ENCODE measurements around the gene KCNIP2.

The KCNIP2 gene

DNA sequence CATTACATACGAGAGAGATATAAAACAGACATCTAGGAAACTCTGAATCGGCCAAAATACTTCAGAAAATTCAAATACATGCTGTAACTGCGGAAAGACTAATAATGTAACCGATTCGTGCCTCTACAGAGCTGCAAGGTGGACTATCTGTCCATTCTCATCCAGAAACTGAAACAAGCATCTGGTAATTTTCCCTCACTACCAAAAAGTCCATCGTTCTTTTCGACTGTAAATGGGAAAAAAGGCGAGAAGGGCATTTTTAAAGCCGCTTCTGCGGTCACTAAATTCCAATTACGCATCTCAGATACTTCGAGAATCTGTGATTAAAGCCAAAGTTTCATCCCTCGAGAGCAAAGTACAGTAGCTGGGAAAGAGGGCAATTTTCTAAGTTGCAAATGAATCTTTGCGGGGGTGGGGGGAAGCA lies 26.7 kb downstream of the KCNIP2 start:
- TF ChIP-seq, protein P1, sequence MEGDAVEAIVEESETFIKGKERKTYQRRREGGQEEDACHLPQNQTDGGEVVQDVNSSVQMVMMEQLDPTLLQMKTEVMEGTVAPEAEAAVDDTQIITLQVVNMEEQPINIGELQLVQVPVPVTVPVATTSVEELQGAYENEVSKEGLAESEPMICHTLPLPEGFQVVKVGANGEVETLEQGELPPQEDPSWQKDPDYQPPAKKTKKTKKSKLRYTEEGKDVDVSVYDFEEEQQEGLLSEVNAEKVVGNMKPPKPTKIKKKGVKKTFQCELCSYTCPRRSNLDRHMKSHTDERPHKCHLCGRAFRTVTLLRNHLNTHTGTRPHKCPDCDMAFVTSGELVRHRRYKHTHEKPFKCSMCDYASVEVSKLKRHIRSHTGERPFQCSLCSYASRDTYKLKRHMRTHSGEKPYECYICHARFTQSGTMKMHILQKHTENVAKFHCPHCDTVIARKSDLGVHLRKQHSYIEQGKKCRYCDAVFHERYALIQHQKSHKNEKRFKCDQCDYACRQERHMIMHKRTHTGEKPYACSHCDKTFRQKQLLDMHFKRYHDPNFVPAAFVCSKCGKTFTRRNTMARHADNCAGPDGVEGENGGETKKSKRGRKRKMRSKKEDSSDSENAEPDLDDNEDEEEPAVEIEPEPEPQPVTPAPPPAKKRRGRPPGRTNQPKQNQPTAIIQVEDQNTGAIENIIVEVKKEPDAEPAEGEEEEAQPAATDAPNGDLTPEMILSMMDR (IDR thresholded peaks at IDR 0.05; ENCODE audit: borderline replicate concordance, insufficient read depth, low read depth, low read length) = no peak
- H3K4me3 ChIP-seq (ENCODE audit: low read depth, low read length) = peak overlapping the region; percentile 96

DNA sequence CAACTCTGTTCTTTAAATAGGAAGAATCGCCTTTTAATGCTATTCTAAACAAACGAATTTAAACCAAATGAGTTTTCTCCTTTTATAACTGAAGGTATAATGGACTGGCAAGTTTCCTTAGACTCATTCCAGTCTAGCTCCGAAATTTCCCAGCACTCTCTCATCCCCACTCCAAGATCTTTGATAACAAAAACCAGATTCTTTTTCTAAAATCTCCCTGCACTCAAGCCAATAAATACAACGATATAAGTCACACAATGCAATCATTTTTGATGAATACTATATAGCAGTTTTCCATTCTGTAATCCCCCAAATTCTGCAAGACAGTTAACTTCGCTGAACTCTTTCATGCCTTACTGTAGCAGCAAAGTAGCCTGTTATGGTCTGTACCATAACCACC lies 27.2 kb downstream of the KCNIP2 start:
- TF ChIP-seq, protein P1 (IDR thresholded peaks at IDR 0.05; ENCODE audit: borderline replicate concordance, insufficient read depth, low read depth, low read length) = no peak
- H3K4me3 ChIP-seq (ENCODE audit: low read depth, low read length) = peak overlapping the region; percentile 96

- H3K4me3 ChIP-seq (ENCODE audit: low read depth, low read length) = peak overlapping the region; percentile 96
Observed at GRCh38 chr10:101814466-101815071, 29.0 kb downstream of the KCNIP2 start.

GRCh38 chr10:101812606-101813005 lies 31.0 kb downstream of the KCNIP2 start:
- TF ChIP-seq, protein P1 (IDR thresholded peaks at IDR 0.05; ENCODE audit: borderline replicate concordance, insufficient read depth, low read depth, low read length) = no peak
- H3K4me3 ChIP-seq (ENCODE audit: low read depth, low read length) = no peak overlapping the region

More at GRCh38 chr10:101814466-101815071, 29.0 kb downstream of the KCNIP2 start:
- TF ChIP-seq, protein P1 (IDR thresholded peaks at IDR 0.05; ENCODE audit: borderline replicate concordance, insufficient read depth, low read depth, low read length) = no peak

DNA sequence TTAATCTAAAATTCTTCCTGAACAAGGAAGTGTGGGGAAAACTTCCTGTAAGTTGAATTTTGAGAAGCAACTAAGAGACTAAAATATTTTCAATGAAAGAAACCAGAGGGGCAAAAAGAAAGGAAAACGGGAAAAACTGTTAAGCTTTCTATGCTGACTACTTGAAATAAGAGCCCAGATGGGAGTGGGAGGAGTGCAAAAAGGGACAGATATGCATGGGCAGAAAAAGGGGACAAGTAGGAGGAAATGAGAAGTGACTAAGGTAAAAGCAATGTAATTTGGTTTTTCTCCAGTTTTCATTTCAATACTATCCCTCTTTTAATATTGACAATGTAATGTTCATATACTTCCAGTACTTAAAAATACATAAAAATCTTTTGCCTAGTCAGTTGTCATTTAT lies 36.4 kb downstream of the KCNIP2 start:
- H3K4me3 ChIP-seq (ENCODE audit: low read depth, low read length) = no peak overlapping the region
- TF ChIP-seq, protein P1 (IDR thresholded peaks at IDR 0.05; ENCODE audit: borderline replicate concordance, insufficient read depth, low read depth, low read length) = no peak

DNA sequence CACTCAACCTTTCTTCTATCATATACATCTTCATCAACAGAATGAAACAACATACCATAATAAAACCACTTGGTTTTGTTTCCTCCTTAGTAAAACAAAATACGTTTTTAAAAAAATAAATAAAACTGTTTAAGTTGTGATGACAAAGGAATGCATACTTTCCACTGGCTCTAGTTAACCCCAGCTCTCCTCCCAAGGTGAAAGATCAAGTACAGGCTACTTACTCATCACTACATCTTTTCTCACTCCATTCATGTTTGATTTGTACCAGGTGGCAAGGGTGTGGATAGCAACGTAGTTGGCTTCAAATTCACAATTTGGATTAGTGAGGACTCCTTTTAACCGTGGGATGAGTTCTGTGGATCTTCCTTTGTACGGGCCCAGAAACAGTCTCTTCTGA lies 40.1 kb downstream of the KCNIP2 start:
- TF ChIP-seq, protein P1 (IDR thresholded peaks at IDR 0.05; ENCODE audit: borderline replicate concordance, insufficient read depth, low read depth, low read length) = no peak
- H3K4me3 ChIP-seq (ENCODE audit: low read depth, low read length) = no peak overlapping the region

DNA sequence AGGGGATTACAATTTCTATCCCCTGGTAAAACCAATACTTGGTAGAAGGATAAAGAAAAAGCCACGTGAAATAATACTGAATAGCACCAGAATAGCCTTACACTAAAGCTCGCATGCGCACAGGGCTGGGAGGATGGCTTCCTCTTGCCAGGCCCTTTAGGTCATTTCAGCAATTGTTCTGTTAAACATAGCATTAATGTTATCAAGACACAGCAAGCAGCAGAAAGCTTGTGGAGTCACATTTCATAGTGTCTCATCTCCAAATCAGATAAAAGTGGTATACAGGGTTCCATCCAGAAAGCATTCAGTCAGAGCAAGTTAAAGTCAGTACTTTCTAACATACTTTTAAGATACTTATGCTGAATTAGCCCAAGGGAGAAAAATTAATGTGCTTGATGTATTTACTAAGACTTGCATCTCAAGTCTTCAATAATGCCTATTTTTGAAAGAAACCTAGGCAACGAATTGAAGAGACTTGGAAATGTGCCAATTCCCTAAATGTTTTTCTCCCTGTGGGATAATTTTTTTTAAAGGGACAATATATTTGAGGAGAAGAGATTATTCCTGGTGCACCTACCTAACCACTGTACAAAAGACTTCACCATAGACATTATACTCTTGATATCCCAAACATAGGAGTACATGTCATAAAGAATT lies 46.1 kb downstream of the KCNIP2 start:
- TF ChIP-seq, protein P1 (IDR thresholded peaks at IDR 0.05; ENCODE audit: borderline replicate concordance, insufficient read depth, low read depth, low read length) = no peak
- H3K4me3 ChIP-seq (ENCODE audit: low read depth, low read length) = no peak overlapping the region

Data from GM12875 (cell line).